Stromal cell of bone marrow (primary cell): ENCODE results near the gene COL4A6.
"Not testable (repeated sequence)": the region's sequence is repeated elsewhere in the genome, so short reads cannot be mapped to it uniquely, and the experiment has no call there.

Experiments used
- DNase-seq: peaks from one replicate; pipeline ENCODE4 v3.0.0-alpha.2; 2012; ENCODE audit warnings: low read depth

COL4A6 gene

DNA sequence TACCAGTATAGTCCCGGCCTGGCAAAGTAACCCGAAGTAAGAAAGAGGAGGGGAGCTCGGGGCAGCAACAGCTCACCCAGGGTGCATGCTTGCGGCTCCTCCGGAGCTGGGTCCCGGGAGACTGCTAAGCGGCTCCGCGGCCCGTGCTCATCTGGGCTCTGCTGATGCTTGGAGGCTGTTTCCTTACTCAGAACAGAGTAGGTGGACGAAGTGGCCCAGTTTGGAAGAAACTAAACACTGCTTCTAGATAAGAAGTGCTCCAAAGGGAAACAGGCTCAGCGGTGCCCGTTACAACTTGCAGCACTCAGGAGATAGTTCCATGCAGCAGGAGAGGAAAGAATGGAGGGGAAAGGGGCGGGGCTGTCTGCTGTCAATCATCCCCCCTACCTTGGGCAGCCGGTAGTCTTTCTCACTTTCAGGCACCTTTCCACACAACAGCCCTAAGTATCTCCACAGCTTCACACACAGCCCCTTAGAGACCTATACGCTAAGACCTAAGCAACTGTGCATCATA is at the start of gene COL4A6:
COL4A6 (minus strand) TSS at position 313 of the 514 bp plus-strand sequence; CDS start at position 87, 226 bp downstream.
- DNase-seq, result no peak

- DNase-seq, result no peak
Observed at GRCh38 chrX:108485960-108486359, 47.7 kb upstream of the COL4A6 start.

GRCh38 chrX:108484251-108484650 is 46.0 kb upstream of the COL4A6 start:
- no peak for DNase-seq

GRCh38 chrX:108481528-108481927 is 43.3 kb upstream of the COL4A6 start:
- DNase-seq, result not testable (repeated sequence)

- no peak for DNase-seq
Observed at GRCh38 chrX:108473979-108474378, 35.8 kb upstream of the COL4A6 start.

DNA sequence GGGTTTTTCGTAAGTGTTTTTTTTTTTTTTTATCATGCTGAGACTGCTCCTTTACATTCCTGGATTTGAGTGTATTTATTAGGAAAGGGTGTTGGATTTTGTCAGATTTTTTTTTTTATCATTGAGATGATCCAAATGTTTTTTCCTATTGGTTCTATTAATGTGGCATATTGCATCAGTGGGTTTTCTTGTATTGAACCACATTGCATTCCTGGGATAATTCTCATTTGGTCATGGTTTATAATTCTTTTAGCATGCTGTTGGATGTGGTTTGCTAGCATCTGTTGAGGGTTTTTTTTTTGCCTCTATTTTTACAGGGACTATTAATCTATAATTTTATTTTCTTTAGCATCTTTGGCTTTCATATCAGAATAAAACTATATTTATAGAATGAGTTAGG is 30.3 kb upstream of the COL4A6 start:
- no peak for DNase-seq

DNA sequence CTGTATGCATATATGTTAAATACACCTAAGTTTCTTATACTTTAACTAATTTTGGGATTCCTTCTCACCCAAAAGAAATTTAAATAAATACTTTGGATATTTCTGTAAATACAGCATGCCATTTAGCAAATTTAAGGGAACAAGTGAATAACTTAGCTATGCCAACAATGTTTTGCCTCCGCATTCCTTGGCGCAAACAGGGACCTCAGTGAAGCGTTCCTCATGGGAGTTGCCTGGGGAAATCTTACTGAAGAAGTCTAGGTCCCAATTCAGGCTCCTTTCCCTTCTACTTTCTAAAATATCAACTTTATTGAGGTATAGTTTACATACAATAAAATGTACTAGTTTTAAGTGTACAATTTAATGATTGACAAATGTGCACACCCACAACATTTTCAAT is 26.4 kb upstream of the COL4A6 start:
- DNase-seq, result no peak

- DNase-seq, result no peak
Observed at GRCh38 chrX:108456971-108457477, 18.8 kb upstream of the COL4A6 start.

GRCh38 chrX:108453841-108454240 is 15.6 kb upstream of the COL4A6 start:
- no peak for DNase-seq

DNA sequence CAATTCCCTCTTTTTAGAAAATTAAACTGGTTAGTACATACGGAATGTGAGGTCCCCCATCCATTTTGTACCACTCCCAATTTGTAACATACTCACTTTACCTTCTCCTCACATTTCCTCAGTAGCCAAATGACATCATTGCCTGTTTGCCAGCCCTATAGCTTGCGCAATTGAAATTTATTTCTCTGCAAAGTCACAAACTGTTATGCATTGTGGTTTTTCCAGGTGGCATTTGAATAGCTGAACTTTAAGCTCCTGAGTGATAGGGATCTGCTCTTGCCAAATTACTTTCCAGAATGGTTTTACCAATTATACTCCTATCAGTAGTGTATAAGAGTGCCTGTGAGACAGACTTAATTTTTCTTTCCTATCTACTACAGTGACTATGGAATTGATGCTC is 9.1 kb upstream of the COL4A6 start:
- DNase-seq, result no peak

GRCh38 chrX:108442901-108443464 is 4.8 kb upstream of the COL4A6 start:
- DNase-seq, result no peak

- DNase-seq, result no peak
Observed at GRCh38 chrX:108439961-108440696, 1.9 kb upstream of the COL4A6 start.

DNA sequence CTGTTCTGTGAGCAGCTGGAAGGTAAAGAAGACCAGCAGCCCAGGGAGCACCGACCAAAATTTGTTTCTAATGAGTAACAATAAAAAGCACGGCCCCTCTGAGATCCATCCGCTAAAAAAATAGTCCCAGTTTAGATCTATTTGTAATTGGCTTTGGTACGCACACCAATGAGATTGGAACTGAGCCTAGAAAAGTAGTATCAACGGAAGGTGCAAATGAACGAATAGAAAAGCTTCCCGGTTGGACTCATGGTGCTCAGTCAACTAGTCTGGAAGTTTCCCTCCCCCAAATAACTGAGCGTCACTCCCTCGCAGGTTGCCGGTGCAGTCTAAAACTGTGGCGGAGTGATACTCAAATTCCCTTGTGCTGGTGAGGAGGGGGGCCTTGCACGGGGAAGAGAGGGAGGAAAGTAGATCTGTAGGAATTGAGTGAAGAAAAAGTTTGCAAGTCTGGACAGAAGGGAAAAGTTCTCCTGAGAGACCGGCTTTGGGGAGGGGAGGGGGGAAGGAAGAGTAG is 1.3 kb upstream of the COL4A6 start, which contains the start of gene COL4A5:
COL4A5 (plus strand) TSS at position 413 of the 517 bp plus-strand sequence. CDS start 288 bp downstream, outside the sequence.
- DNase-seq, result peak; percentile 14

DNA sequence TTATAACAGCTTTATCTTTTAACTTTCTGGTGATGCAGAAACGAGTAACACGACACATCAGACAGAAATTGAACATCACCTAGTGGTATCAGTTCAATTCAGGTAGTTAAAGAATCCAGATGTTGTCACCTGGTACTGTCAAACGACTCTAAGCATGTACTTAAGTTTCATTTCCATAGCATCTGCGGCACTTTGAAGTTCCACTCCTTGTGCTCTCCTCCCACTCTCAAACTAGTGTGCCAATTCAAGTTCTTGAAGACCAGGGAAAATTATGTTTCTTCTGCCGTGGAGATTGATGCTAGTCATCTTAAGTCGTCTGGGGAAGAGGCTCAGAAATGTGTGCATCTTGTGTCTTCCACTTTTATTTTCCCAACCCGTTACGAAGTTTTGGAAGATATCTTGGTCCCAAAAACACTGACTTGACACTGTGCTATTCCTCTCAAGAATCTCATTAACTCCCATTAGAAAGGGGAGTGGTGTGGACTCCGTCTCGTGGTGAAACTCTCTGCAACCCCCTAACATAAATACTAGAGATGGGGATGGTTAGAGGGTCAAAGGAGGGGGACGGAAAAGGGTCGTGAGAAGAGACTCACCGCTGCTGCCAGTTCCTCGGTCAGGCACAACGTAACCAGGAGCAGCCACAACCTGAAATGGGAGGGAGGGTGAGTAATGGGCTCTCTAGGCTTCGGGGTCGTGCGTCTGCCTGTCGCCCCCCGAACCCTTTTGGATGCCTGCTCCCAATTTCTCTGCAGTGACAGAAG is 693 bp downstream of the COL4A6 start:
- no peak for DNase-seq

DNA sequence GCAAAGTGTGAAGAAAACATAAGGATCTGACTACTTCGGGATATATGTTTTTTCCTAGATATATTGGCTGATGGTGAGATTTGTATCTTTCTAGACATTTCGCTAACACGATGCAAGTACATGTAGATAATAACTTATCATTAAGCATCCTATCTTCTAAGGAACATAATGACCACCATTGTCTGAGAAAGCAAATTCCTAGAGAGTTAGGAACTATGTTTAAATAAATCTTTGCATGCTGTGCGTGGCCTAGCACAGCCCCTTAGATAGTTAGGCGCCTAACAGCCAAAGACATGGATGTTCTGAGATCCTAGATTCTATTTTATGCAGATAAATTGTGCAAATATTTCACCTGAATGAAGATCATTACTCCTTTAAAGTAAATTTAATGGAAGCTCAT is 3.0 kb downstream of the COL4A6 start:
- DNase-seq, result no peak

DNA sequence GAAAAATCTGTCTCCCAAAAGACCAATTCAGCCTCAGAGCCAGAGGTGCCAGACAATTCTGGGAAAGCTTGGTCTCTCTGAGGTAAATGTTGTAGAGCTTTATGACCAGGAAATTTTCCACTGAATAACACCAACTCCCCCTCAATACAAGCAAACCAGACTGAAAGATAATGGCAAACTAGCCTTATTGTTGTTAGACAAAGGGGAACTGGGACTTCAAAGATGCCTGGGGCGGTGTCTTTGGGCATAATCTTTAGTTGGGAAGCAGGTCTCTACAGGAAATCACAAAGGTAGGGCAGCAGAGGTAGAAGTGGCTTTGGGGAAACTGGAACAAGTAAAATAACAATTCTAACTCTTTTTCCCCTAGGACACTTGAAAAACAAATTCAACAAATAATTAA is 12.0 kb downstream of the COL4A6 start:
- DNase-seq, result no peak

DNA sequence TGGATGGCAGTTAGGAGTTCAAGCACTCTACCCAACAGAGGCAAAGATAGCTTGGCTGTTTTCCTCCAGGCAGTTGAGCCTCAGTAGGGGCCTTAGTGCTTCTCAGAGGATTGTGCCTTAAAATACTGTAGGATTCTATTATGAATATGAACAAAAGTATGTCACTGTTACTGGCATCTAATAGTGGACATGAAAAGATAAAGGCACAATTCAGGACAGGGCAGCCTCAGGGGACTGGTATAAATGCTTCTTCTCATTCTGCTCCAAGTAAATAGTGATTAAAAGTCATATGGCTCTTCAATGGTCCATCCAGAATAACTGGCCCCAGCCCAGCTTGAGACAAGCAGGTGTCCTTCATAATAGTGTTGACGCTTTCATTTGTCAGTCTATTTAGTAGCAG is 17.7 kb downstream of the COL4A6 start:
- DNase-seq, result no peak

DNA sequence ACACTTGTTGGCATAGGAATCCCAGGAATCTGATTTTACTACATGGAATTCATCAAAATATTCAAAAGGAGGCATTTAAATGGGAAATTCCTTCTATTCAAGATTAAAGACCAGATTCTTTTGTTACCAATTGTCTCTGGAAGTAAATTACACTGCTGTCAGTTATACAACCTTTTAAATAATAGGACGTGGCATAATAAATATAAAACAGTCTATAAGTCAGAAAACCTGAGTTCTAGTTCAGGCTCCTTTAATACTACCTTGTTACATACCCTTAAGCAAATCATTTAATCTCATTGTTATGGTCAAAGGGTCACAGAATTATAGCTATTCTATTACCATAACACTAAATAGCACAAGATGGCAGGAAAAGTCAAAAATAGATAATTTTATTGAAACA is 18.8 kb downstream of the COL4A6 start:
- DNase-seq, result no peak

DNA sequence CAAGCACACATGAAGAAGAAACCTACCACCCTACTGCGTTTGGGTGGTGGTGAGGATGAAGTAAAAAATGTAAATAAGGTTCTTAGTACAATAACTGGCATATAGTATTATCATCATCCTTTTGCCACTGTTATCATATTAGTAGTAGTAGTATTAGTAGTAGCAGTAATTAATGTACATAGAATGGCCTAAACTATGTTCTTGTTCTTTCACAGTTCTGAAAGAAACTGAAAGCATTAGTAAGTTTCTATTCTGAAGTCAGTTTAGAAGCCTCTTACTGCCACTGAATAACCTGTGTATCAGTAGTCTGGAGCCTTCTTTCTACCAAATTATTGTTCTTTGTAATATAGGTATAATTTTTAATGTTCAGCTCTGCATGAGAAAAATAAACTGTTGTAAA is 21.0 kb downstream of the COL4A6 start:
- DNase-seq, result no peak

- peak; percentile 4 for DNase-seq
Observed at GRCh38 chrX:108415891-108416290, 22.3 kb downstream of the COL4A6 start.

DNA sequence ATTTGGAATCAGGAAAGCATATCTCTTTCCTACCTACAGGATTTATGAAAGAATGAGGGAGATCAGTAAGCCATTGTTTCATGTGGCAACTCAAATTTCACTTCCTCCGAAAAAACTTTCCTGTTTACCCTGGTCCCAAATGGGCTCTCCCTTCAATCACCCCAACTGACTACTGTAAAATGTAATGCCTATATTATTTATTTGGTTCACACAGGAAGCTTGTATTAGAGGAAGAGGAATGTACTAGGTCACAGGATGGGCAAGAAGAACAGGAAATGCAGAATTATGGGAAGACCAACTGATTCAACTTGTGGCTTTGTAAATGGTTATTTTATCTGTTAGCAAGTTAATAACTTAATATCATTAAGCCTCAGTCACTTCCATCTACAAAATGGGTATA is 23.1 kb downstream of the COL4A6 start:
- no peak for DNase-seq

- no peak for DNase-seq
Observed at GRCh38 chrX:108412783-108413182, 25.4 kb downstream of the COL4A6 start.
